ENCODE results near the gene CNTN1.

- TF ChIP-seq CTCF (optimal IDR thresholded peaks at IDR 0.05 in 1 of 3, IDR thresholded peaks at IDR 0.05 in 1 of 3, conservative IDR thresholded peaks at IDR 0.05 in 1 of 3; ENCODE audit: extremely low read depth in 1 of 3, insufficient read depth in 2 of 3, low read length in 3 of 3) (no peak), EZH2 (IDR thresholded peaks at IDR 0.05; ENCODE audit: low read length) (no peak)
Observed at GRCh38 chr12:40820794-40821484, 128.7 kb downstream of the CNTN1 start.

Measured in keratinocyte (primary cell).